HepG2 (cell line): Measurements from ENCODE around the gene AFAP1L2. TPM values are rescaled to one million over a fixed set of nuclear protein-coding genes. Genes with fewer than 3 reads are reported as not detected.

Experiments
- KLF16 ChIP-seq, 2 experiments: sonication (generic) in 1 of 2; formaldehyde crosslinking in 1 of 2; IDR thresholded peaks; 2 replicates each; pipeline versions ENCODE4 v1.6.1 to v1.8.0; 2016 to 2023; ENCODE audit warnings: missing genetic modification reagents in 2 of 2, missing compliant biosample characterization in 1 of 2
- ZNF609 ChIP-seq: sonication (generic); formaldehyde crosslinking; IDR thresholded peaks from 2 replicates; pipeline ENCODE4 v1.4.0; 2020; ENCODE audit warnings: mild to moderate bottlenecking, missing genetic modification reagents, borderline replicate concordance
- ZNF646 ChIP-seq: sonication (generic); formaldehyde crosslinking; IDR thresholded peaks from 2 replicates; pipeline ENCODE4 v1.9.0; 2021; ENCODE audit warnings: mild to moderate bottlenecking, missing genetic modification reagents
- polyA plus RNA-seq, 8 experiments: library from polyadenylated mRNA; depleted of rRNA in 3 of 8; stranded (reverse) in 7 of 8; unstranded in 1 of 8; fragments of >200 nt; fragmentation: Illumina TruSeq in 4 of 8; extraction: Trizol in 4 of 8; gene quantifications; 2 replicates each; pipeline versions ENCODE4 v1.2.1 to v1.2.3, GENCODE V29; 2011 to 2016; ENCODE audit warnings: low read depth in 4 of 8, missing spikeins in 1 of 8, mixed read lengths in 1 of 8; ENCODE audit not compliant: insufficient read depth in 1 of 8
- total RNA-seq, 5 experiments: library from RNA; depleted of rRNA; stranded (reverse); fragments of >200 nt; fragmentation: Illumina TruSeq; extraction: Trizol; gene quantifications; 2 replicates each; pipeline ENCODE4 v1.2.3, GENCODE V29; 2016; ENCODE audit warnings: low read depth in 1 of 5
- TF ChIP-seq, protein P1 (sequence below): IDR thresholded peaks from 2 replicates; pipeline ENCODE4 v1.6.1; 2016; ENCODE audit warnings: low read depth, missing genetic modification reagents, missing compliant biosample characterization

Gene AFAP1L2
- total and polyA plus RNA-seq, 2 of the 13 experiments (the other 11 are each of a cell fraction or from before 2014, with no cell fraction given) = not detected

- TF ChIP-seq, protein P1, sequence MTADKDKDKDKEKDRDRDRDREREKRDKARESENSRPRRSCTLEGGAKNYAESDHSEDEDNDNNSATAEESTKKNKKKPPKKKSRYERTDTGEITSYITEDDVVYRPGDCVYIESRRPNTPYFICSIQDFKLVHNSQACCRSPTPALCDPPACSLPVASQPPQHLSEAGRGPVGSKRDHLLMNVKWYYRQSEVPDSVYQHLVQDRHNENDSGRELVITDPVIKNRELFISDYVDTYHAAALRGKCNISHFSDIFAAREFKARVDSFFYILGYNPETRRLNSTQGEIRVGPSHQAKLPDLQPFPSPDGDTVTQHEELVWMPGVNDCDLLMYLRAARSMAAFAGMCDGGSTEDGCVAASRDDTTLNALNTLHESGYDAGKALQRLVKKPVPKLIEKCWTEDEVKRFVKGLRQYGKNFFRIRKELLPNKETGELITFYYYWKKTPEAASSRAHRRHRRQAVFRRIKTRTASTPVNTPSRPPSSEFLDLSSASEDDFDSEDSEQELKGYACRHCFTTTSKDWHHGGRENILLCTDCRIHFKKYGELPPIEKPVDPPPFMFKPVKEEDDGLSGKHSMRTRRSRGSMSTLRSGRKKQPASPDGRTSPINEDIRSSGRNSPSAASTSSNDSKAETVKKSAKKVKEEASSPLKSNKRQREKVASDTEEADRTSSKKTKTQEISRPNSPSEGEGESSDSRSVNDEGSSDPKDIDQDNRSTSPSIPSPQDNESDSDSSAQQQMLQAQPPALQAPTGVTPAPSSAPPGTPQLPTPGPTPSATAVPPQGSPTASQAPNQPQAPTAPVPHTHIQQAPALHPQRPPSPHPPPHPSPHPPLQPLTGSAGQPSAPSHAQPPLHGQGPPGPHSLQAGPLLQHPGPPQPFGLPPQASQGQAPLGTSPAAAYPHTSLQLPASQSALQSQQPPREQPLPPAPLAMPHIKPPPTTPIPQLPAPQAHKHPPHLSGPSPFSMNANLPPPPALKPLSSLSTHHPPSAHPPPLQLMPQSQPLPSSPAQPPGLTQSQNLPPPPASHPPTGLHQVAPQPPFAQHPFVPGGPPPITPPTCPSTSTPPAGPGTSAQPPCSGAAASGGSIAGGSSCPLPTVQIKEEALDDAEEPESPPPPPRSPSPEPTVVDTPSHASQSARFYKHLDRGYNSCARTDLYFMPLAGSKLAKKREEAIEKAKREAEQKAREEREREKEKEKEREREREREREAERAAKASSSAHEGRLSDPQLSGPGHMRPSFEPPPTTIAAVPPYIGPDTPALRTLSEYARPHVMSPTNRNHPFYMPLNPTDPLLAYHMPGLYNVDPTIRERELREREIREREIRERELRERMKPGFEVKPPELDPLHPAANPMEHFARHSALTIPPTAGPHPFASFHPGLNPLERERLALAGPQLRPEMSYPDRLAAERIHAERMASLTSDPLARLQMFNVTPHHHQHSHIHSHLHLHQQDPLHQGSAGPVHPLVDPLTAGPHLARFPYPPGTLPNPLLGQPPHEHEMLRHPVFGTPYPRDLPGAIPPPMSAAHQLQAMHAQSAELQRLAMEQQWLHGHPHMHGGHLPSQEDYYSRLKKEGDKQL (CRISPR knock-in tag) = no peak
- TF ChIP-seq ZNF609 = no peak
- TF ChIP-seq ZNF646 (CRISPR knock-in tag) = no peak
- TF ChIP-seq KLF16 (CRISPR knock-in tag; IDR thresholded peaks at IDR 0.05) = no peak
Measured at GRCh38 chr10:114384181-114384580, 20.1 kb downstream of the AFAP1L2 start (continued).
